MM.1S (cell line): Measurements from ENCODE around the gene ARHGEF38.

Experiments
- DNase-seq: peaks from one replicate; pipeline ENCODE4 v3.0.0-alpha.2; 2015
- H2AFZ ChIP-seq: fragments of 300-600 bp; sonication (generic); 2 replicates; pipeline ENCODE4 v1.6.0; 2016; ENCODE audit warnings: antibody characterized with exemption, low read length
- H3F3A ChIP-seq: fragments of 300-600 bp; sonication (generic); 2 replicates; pipeline ENCODE4 v1.6.1; 2016; ENCODE audit warnings: mild to moderate bottlenecking, antibody characterized with exemption, low read length, moderate library complexity, mixed read lengths; ENCODE audit not compliant: insufficient read depth
- H3K27ac ChIP-seq: fragments of 300-600 bp; sonication (generic); 2 replicates; pipeline ENCODE4 v1.5.1; 2016; ENCODE audit warnings: mild to moderate bottlenecking, low read length
- H3K27me3 ChIP-seq: fragments of 300-600 bp; sonication (generic); replicated peaks from 2 replicates; pipeline ENCODE4 v1.6.0; 2016; ENCODE audit warnings: low read length; ENCODE audit not compliant: insufficient read depth
- H3K36me3 ChIP-seq: fragments of 300-600 bp; sonication (generic); replicated peaks from 2 replicates; pipeline ENCODE4 v1.6.1; 2016; ENCODE audit warnings: mild to moderate bottlenecking, low read length, mixed read lengths; ENCODE audit not compliant: insufficient read depth
- H3K4me1 ChIP-seq: fragments of 300-600 bp; sonication (generic); 2 replicates; pipeline ENCODE4 v1.6.1; 2016; ENCODE audit warnings: low read length, mixed read lengths
- H3K4me2 ChIP-seq: fragments of 300-600 bp; sonication (generic); 2 replicates; pipeline ENCODE4 v1.6.0; 2016; ENCODE audit warnings: low read depth, low read length
- H3K4me3 ChIP-seq: fragments of 300-600 bp; sonication (generic); 2 replicates; pipeline ENCODE4 v1.5.1; 2016; ENCODE audit warnings: low read length, mixed read lengths
- H3K79me2 ChIP-seq: fragments of 300-600 bp; sonication (generic); 2 replicates; pipeline ENCODE4 v1.6.1; 2016; ENCODE audit warnings: mixed run types, low read length, mixed read lengths
- H3K9ac ChIP-seq: fragments of 300-600 bp; sonication (generic); 2 replicates; pipeline ENCODE4 v1.6.1; 2016; ENCODE audit warnings: low read length, mixed read lengths
- H3K9me2 ChIP-seq: fragments of 300-600 bp; sonication (generic); replicated peaks from 2 replicates; pipeline ENCODE4 v1.6.1; 2016; ENCODE audit warnings: mild to moderate bottlenecking, low read length, mixed read lengths; ENCODE audit not compliant: insufficient read depth
- H3K9me3 ChIP-seq: fragments of 300-600 bp; sonication (generic); replicated peaks from 2 replicates; pipeline ENCODE4 v1.6.1; 2016; ENCODE audit warnings: mild to moderate bottlenecking, low read length, mixed read lengths; ENCODE audit not compliant: insufficient read depth
- H4K20me1 ChIP-seq: fragments of 300-600 bp; sonication (generic); 2 replicates; pipeline ENCODE4 v1.6.1; 2016; ENCODE audit warnings: mild to moderate bottlenecking, low read length, moderate library complexity, mixed read lengths; ENCODE audit not compliant: insufficient read depth
- CTCF ChIP-seq: fragments of 300-600 bp; sonication (generic); IDR thresholded peaks from 2 replicates; pipeline ENCODE4 v1.5.1; 2016; ENCODE audit warnings: antibody characterized with exemption, low read length, mixed read lengths
- EZH2 ChIP-seq: fragments of 300-600 bp; sonication (generic); optimal IDR thresholded peaks from 2 replicates; pipeline ENCODE3; 2017; ENCODE audit warnings: low read depth, mild to moderate bottlenecking, antibody characterized with exemption, low read length, mixed read lengths
- EZH2phosphoT487 ChIP-seq: fragments of 300-600 bp; sonication (generic); IDR thresholded peaks from 2 replicates; pipeline ENCODE4 v1.6.1; 2018; ENCODE audit warnings: antibody characterized with exemption, low read length

Gene ARHGEF38

DNA sequence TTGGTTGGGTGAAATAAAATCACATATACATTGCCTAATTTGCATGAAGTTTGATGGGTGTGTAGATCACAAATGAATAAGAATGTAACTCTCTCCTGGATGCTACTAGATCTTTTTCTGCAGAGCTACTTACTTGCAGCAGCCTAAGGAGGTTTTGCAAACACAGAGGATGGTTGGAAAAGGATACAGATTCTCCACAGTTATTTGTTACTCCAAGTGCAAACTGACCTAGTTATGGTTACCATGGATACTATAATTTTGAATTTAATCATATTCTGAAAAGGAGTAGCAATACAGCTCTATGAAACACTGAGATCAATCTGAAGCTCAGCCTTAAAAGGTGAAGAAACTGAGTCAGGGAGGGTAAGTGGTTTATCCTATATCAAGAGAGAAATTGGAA lies 9.1 kb upstream of the ARHGEF38 start:
- Histone ChIP-seq H3K36me3 (no peaks in the 10 kb centered on the region), H3F3A (no peaks in the 10 kb centered on the region), H3K4me3 (no peak overlapping the region), H3K4me1 (no peaks in the 10 kb centered on the region), H3K9me3 (no peaks in the 10 kb centered on the region), H4K20me1 (no peaks in the 10 kb centered on the region), H3K27me3 (no peaks in the 10 kb centered on the region), H3K9me2 (no peaks in the 10 kb centered on the region), H3K9ac (no peak overlapping the region), H3K27ac (no peak overlapping the region), H3K4me2 (no peak overlapping the region), H2AFZ (no peak overlapping the region), H3K79me2 (no peaks in the 10 kb centered on the region)
- TF ChIP-seq EZH2 (no peak), EZH2phosphoT487 (no peak), CTCF (no peak)
- no peak for DNase-seq

DNA sequence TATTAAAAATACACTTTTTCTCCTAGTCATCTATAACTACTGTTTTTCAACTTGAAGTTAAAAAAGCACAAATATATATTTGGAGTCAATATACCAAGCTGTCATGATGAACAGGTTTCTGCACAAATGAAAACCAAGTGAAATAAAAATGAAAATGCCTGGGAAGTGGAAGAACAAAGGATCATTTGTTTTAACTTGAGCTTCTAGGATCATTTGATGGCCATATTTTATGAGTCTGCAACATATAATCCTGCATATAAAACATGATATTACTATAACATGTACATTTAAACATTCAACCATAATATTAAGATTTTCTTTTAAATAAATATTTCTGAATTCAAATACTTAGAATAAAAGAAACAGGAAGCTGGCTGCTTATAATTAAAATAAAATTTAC lies 8.5 kb upstream of the ARHGEF38 start:
- H3K4me2 ChIP-seq: no peak overlapping the region
- no peak overlapping the region for H2AFZ ChIP-seq
- no peaks in the 10 kb centered on the region for H4K20me1 ChIP-seq
- no peak overlapping the region for H3K27ac ChIP-seq
- no peak for DNase-seq
- H3K4me3 ChIP-seq: no peak overlapping the region
- H3K27me3 ChIP-seq: no peaks in the 10 kb centered on the region
- H3K9ac ChIP-seq: no peak overlapping the region
- H3K79me2 ChIP-seq: no peaks in the 10 kb centered on the region
- H3K36me3 ChIP-seq: no peaks in the 10 kb centered on the region
- H3K4me1 ChIP-seq: no peaks in the 10 kb centered on the region
- TF ChIP-seq EZH2 (no peak), EZH2phosphoT487 (no peak), CTCF (no peak)
- H3F3A ChIP-seq: no peaks in the 10 kb centered on the region
- H3K9me3 ChIP-seq: no peaks in the 10 kb centered on the region
- no peaks in the 10 kb centered on the region for H3K9me2 ChIP-seq

- Histone ChIP-seq H4K20me1 (no peaks in the 10 kb centered on the region), H3K79me2 (no peaks in the 10 kb centered on the region), H2AFZ (no peak overlapping the region), H3F3A (no peaks in the 10 kb centered on the region), H3K9ac (no peak overlapping the region), H3K9me2 (no peaks in the 10 kb centered on the region), H3K36me3 (no peaks in the 10 kb centered on the region), H3K4me2 (no peak overlapping the region), H3K4me1 (no peaks in the 10 kb centered on the region), H3K27me3 (no peaks in the 10 kb centered on the region), H3K27ac (no peak overlapping the region), H3K9me3 (no peaks in the 10 kb centered on the region), H3K4me3 (no peak overlapping the region)
- DNase-seq: no peak
- no peak for TF ChIP-seq EZH2
- TF ChIP-seq CTCF: no peak
- TF ChIP-seq EZH2phosphoT487: no peak
Measured at GRCh38 chr4:105544520-105545286, 7.7 kb upstream of the ARHGEF38 start.
